Naive B cell (primary cell): ENCODE data around the gene THBD. TPM values are rescaled to one million over a fixed set of nuclear protein-coding genes. Genes with fewer than 3 reads are reported as not detected.

Source experiments
- ATAC-seq, 2 donors: fragments of 150-1000 bp; cut with Tn5 transposase; 2 replicates each; pipeline ENCODE4 v1.10.0; 2021; ENCODE audit warnings: low read depth in 2 of 2, mild to moderate bottlenecking in 2 of 2, moderate library complexity in 2 of 2
- DNase-seq: peaks from one replicate; pipeline ENCODE4 v3.0.0; 2022
- H3K27ac Mint-ChIP-seq, 6 donors: one replicate each; pipeline ENCODE4 v1.8.0; 2020 to 2022; ENCODE audit warnings: mild to moderate bottlenecking in 6 of 6, mixed read lengths in 6 of 6, moderate library complexity in 5 of 6, inconsistent platforms in 2 of 6
- H3K27me3 Mint-ChIP-seq, 3 donors: one replicate each; pipeline ENCODE4 v1.8.0; 2021 to 2022; ENCODE audit warnings: mixed read lengths in 3 of 3, mild to moderate bottlenecking in 1 of 3
- H3K36me3 Mint-ChIP-seq, 2 donors: one replicate each; pipeline ENCODE4 v1.8.0; 2020 to 2022; ENCODE audit warnings: mixed read lengths in 2 of 2, inconsistent platforms in 1 of 2, mild to moderate bottlenecking in 1 of 2
- H3K4me1 Mint-ChIP-seq, 3 donors: one replicate each; pipeline ENCODE4 v1.8.0; 2020 to 2022; ENCODE audit warnings: mixed read lengths in 3 of 3, inconsistent platforms in 1 of 3, mild to moderate bottlenecking in 1 of 3, moderate library complexity in 1 of 3
- H3K4me3 Mint-ChIP-seq, 8 donors: one replicate each; pipeline ENCODE4 v1.8.0; 2020 to 2022; ENCODE audit warnings: mild to moderate bottlenecking in 8 of 8, mixed read lengths in 8 of 8, moderate library complexity in 8 of 8, inconsistent platforms in 2 of 8
- H3K9me3 Mint-ChIP-seq, 7 donors: one replicate each; pipeline ENCODE4 v1.8.0; 2020 to 2022; ENCODE audit warnings: mixed read lengths in 7 of 7, mild to moderate bottlenecking in 5 of 7, inconsistent platforms in 2 of 7, moderate library complexity in 1 of 7
- polyA plus RNA-seq, 6 donors: library from polyadenylated mRNA; unstranded; fragments of 300-500 nt; fragmentation: Illumina TruSeq; gene quantifications; one replicate each; pipeline ENCODE4 v1.2.3, GENCODE V29; 2021; ENCODE audit warnings: low read depth in 6 of 6

The THBD gene
- polyA plus RNA-seq, 6 donors from 2014 or later = 0.19 TPM; not detected in 5

DNA sequence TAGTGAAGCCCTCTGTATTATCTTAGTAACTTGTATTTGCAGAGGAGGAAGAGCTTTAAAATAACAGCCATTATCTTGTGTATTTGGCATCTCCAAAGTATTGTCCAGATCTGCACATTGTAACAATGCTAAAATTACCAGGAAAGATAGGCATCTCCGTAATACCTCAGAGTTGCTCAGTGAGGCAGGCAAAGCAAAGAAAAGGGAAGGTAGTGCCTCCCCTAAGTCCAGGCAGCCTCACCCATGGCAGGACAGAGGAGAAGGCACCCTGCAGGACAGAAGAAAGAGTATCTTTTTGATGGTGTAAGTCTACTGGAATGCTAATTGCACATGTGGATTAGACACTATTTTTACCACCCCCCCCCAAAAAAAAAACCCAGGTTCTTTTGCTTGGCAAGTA, 27.9 kb downstream of the THBD start:
- Mint-ChIP-seq H3K36me3 (no peaks in the 10 kb centered on the region), H3K4me3 (no peak overlapping the region), H3K27me3 (no peaks in the 10 kb centered on the region), H3K27ac (no peak overlapping the region), H3K9me3 (no peaks in the 10 kb centered on the region), H3K4me1 (no peaks in the 10 kb centered on the region)
- ATAC-seq = no peak
- no peak for DNase-seq

DNA sequence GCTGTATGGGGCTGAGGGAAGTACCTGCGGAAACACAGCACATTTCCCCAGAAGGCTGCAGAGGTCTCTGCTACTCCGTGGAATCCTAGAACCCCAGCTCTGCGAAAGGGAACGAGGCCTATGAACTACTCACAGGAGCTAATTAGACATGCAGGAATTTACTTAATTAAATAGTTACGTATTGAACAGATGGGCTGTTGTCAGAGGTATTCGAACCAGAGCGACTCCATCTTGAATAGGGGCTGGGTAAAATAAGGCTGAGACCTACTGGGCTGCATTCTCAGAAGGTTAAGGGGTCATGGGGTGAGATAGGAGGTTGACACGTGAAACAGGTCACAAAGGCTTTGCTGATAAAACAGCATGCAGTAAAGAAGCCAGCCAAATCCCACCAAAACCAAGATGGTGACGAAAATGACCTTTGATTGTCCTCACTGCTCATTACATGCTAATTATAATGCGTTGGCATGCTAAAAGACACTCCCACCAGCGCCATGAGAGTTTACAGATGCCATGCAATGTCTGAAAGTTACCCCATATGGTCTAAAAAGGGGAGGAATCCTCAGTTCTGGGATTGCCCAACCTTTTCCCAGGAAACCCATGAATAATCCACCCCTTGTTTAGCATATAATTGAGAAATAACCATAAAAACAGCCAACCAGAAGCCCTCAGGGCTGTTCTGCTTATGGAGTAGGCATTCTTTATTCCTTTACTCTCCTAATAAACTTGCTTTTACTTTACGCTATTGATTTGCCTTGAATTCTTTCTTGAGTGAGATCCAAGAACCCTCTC, 29.0 kb downstream of the THBD start:
- H3K27me3 Mint-ChIP-seq = no peaks in the 10 kb centered on the region
- no peak overlapping the region for H3K27ac Mint-ChIP-seq
- H3K9me3 Mint-ChIP-seq = no peaks in the 10 kb centered on the region
- no peak for DNase-seq
- H3K4me3 Mint-ChIP-seq = no peak overlapping the region
- H3K36me3 Mint-ChIP-seq = no peaks in the 10 kb centered on the region
- H3K4me1 Mint-ChIP-seq = no peaks in the 10 kb centered on the region
- ATAC-seq = no peak

GRCh38 chr20:23019403-23019802, 30.1 kb downstream of the THBD start:
- H3K4me3 Mint-ChIP-seq = no peak overlapping the region
- H3K36me3 Mint-ChIP-seq = no peaks in the 10 kb centered on the region
- no peaks in the 10 kb centered on the region for H3K4me1 Mint-ChIP-seq
- DNase-seq (no peak), ATAC-seq (no peak)
- no peaks in the 10 kb centered on the region for H3K9me3 Mint-ChIP-seq
- no peaks in the 10 kb centered on the region for H3K27me3 Mint-ChIP-seq
- H3K27ac Mint-ChIP-seq = no peak overlapping the region

GRCh38 chr20:23018941-23019340, 30.5 kb downstream of the THBD start:
- no peak overlapping the region for H3K27ac Mint-ChIP-seq
- H3K4me1 Mint-ChIP-seq = no peaks in the 10 kb centered on the region
- H3K4me3 Mint-ChIP-seq = no peak overlapping the region
- DNase-seq = no peak
- H3K27me3 Mint-ChIP-seq = no peaks in the 10 kb centered on the region
- H3K36me3 Mint-ChIP-seq = no peaks in the 10 kb centered on the region
- H3K9me3 Mint-ChIP-seq = no peaks in the 10 kb centered on the region
- no peak for ATAC-seq

DNA sequence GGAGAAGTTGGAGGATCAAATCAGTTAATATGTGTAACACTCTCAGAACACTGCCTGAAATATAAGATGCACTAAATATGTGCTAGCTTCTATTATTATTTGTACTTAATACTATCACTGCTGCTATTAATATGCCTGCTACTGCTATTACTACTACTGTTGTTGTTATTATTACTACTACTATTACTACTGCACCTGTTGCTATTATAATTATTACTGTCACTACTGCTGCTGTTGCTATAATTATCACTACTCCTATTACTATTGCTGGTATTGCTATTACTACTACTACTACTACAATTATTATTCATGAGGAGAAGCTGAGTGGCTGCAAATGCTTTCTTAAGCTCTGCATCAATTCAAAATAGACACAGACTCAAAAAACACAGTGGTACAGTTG, 31.0 kb downstream of the THBD start:
- DNase-seq (no peak), ATAC-seq (no peak)
- Mint-ChIP-seq H3K4me3 (no peak overlapping the region), H3K27me3 (no peaks in the 10 kb centered on the region), H3K27ac (no peak overlapping the region), H3K4me1 (no peaks in the 10 kb centered on the region), H3K9me3 (no peaks in the 10 kb centered on the region), H3K36me3 (no peaks in the 10 kb centered on the region)

- H3K4me1 Mint-ChIP-seq = no peaks in the 10 kb centered on the region
- DNase-seq = no peak
- no peaks in the 10 kb centered on the region for H3K36me3 Mint-ChIP-seq
- H3K27me3 Mint-ChIP-seq = no peaks in the 10 kb centered on the region
- no peaks in the 10 kb centered on the region for H3K9me3 Mint-ChIP-seq
- no peak overlapping the region for H3K4me3 Mint-ChIP-seq
- no peak for ATAC-seq
- H3K27ac Mint-ChIP-seq = no peak overlapping the region
Observed at GRCh38 chr20:23017516-23017915, 32.0 kb downstream of the THBD start.

DNA sequence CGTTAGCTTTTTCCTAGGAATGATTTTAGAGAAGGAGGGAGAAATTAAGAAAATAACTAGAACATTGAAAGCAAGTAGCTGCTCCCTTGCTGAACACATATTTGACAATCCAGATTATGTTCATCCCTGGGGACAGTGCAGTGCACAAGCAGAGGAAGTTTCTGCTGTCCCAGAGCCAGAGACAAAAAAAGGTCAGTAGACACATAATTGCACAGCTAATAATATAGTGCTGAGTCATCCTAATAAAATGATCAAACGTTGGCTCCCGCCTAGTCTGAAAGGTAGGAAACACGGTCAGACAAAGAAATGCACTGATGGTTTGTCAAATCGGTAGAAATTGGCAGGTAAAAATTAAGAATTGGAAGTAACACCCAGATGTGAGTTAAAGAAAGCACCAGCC, 36.0 kb downstream of the THBD start:
- H3K4me3 Mint-ChIP-seq = no peak overlapping the region
- no peak overlapping the region for H3K27ac Mint-ChIP-seq
- peaks cover 0 to 2% (median 0%) of the 10 kb centered on the region in 7 donors for H3K9me3 Mint-ChIP-seq
- H3K4me1 Mint-ChIP-seq = no peaks in the 10 kb centered on the region
- H3K27me3 Mint-ChIP-seq = peaks cover 0 to 7% (median 0%) of the 10 kb centered on the region in 3 donors
- DNase-seq = no peak
- H3K36me3 Mint-ChIP-seq = no peaks in the 10 kb centered on the region
- ATAC-seq = no peak

DNA sequence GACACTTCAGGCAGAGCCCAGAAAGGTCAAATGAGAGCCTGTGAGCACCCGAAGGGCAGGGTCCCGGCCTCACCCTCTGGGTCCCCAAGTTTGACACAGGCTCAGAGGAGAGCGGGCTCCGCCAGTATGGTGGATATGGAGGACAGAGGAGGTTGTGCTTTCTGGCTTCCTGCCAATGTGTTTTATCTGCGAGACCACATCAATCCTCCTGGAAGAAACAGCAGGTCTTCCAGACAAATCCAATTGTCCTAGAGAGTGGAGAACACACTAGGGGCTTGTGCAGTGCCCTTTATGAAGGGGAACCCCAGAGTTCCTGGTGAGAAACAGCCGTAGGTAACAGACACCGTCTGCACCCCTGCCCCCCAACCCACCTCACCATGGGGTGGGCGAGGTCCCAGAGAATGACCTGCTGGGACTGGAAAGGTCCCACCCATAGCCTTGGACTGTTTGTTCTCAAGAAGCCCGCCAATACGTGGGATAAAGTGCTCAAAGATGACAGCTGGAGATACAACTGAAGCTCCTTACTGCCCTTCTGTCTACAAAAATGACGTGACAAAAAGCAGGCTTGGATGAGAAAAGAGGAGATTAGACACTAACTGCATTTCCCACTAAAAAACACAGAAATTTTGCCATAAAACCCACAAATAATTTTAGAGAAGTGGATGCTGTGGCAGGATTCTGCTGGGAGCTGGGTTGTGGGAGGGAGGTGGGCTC, 38.3 kb downstream of the THBD start:
- H3K36me3 Mint-ChIP-seq = no peaks in the 10 kb centered on the region
- ATAC-seq = no peak
- DNase-seq = no peak
- H3K9me3 Mint-ChIP-seq = peaks cover 0 to 2% (median 0%) of the 10 kb centered on the region in 7 donors
- H3K27me3 Mint-ChIP-seq = peaks cover 0 to 7% (median 3%) of the 10 kb centered on the region in 3 donors
- no peaks in the 10 kb centered on the region for H3K4me1 Mint-ChIP-seq
- no peak overlapping the region for H3K4me3 Mint-ChIP-seq
- H3K27ac Mint-ChIP-seq = no peak overlapping the region

- no peak overlapping the region for H3K27ac Mint-ChIP-seq
- DNase-seq = no peak
- ATAC-seq = no peak
- no peak overlapping the region for H3K4me3 Mint-ChIP-seq
- peaks cover 0 to 2% (median 0%) of the 10 kb centered on the region in 7 donors for H3K9me3 Mint-ChIP-seq
- peaks cover 0 to 7% (median 3%) of the 10 kb centered on the region in 3 donors for H3K27me3 Mint-ChIP-seq
- H3K4me1 Mint-ChIP-seq = no peaks in the 10 kb centered on the region
- H3K36me3 Mint-ChIP-seq = no peaks in the 10 kb centered on the region
Observed at GRCh38 chr20:23010096-23010495, 39.4 kb downstream of the THBD start.

DNA sequence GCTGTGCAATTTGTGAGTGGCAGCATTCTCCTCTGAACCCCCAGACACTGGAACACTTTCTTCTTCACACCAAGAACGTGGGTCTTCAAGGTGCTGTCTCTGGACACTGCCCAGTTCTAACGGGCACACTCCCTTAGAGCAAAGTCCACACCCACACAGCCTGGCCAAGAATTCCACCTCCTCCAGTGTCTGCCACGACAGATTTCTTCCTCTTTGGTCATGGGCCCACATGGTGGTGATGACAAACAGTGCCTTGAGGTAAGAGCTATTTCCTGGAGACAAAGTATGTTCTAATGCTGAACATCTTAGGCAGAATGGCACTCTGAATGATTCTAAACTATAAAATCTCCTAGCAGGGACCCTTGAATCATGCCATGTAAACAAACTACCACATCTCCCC, 39.8 kb downstream of the THBD start:
- Mint-ChIP-seq H3K4me1 (no peaks in the 10 kb centered on the region), H3K9me3 (peaks cover 0 to 2% (median 0%) of the 10 kb centered on the region in 7 donors), H3K27me3 (peaks cover 0 to 7% (median 3%) of the 10 kb centered on the region in 3 donors), H3K4me3 (no peak overlapping the region), H3K27ac (no peak overlapping the region), H3K36me3 (no peaks in the 10 kb centered on the region)
- DNase-seq = no peak
- ATAC-seq = no peak

DNA sequence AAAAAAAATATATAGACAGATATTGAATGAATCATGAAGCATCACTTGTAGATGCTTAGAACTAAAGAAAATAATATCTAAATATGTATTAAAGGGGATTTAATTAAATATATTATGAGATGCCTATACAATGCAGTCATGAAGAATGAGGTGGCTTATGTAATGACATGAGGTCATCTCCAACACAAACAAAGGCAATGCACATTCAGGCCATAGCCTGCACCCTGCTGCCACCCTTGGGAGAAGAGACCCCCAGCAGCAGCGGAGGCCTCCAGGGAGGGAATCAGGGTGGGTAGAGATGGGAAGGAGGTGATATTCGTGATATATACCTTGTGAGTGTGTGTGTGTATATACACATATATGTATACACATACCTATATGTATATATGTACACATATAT, 40.8 kb downstream of the THBD start:
- no peaks in the 10 kb centered on the region for H3K36me3 Mint-ChIP-seq
- no peak overlapping the region for H3K4me3 Mint-ChIP-seq
- peaks cover 0 to 7% (median 3%) of the 10 kb centered on the region in 3 donors for H3K27me3 Mint-ChIP-seq
- DNase-seq = no peak
- H3K27ac Mint-ChIP-seq = no peak overlapping the region
- H3K4me1 Mint-ChIP-seq = no peaks in the 10 kb centered on the region
- H3K9me3 Mint-ChIP-seq = peaks cover 0 to 2% (median 0%) of the 10 kb centered on the region in 7 donors
- ATAC-seq = no peak

GRCh38 chr20:23007886-23008655, 41.4 kb downstream of the THBD start:
- Mint-ChIP-seq H3K36me3 (no peaks in the 10 kb centered on the region), H3K4me3 (no peak overlapping the region), H3K4me1 (no peaks in the 10 kb centered on the region), H3K9me3 (peaks cover 0 to 2% (median 0%) of the 10 kb centered on the region in 7 donors), H3K27me3 (peaks cover 0 to 7% (median 3%) of the 10 kb centered on the region in 3 donors), H3K27ac (no peak overlapping the region)
- no peak for DNase-seq
- ATAC-seq = no peak

DNA sequence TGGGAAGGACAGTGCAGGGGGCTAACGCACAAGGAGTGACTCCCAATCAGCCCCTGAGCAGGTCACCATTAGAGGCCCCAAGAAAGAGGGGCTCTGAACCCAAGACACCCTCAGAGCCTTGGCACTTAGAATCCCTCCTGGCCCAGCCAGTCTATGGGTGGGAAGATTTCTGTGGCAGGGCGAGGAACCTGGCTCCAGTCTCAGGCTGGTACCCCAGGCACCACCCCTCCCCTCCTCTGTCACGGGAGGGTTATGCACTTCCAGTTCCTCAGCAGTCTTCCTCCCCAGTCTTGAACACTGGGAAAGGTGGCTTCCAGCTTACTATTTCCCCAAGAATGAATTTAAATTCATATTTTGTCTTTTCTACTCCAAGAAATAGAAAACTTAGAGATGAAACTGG, 42.0 kb downstream of the THBD start:
- ATAC-seq (no peak), DNase-seq (no peak)
- peaks cover 0 to 7% (median 3%) of the 10 kb centered on the region in 3 donors for H3K27me3 Mint-ChIP-seq
- no peaks in the 10 kb centered on the region for H3K4me1 Mint-ChIP-seq
- H3K9me3 Mint-ChIP-seq = peaks cover 0 to 2% (median 0%) of the 10 kb centered on the region in 7 donors
- H3K27ac Mint-ChIP-seq = no peak overlapping the region
- no peak overlapping the region for H3K4me3 Mint-ChIP-seq
- H3K36me3 Mint-ChIP-seq = no peaks in the 10 kb centered on the region
